ENCODE results near the gene FGF5. TPM values are rescaled to one million over a fixed set of nuclear protein-coding genes. Genes with fewer than 3 reads are reported as not detected.

The FGF5 gene
- total RNA-seq, 1 donor from 2014 or later, result not detected

DNA sequence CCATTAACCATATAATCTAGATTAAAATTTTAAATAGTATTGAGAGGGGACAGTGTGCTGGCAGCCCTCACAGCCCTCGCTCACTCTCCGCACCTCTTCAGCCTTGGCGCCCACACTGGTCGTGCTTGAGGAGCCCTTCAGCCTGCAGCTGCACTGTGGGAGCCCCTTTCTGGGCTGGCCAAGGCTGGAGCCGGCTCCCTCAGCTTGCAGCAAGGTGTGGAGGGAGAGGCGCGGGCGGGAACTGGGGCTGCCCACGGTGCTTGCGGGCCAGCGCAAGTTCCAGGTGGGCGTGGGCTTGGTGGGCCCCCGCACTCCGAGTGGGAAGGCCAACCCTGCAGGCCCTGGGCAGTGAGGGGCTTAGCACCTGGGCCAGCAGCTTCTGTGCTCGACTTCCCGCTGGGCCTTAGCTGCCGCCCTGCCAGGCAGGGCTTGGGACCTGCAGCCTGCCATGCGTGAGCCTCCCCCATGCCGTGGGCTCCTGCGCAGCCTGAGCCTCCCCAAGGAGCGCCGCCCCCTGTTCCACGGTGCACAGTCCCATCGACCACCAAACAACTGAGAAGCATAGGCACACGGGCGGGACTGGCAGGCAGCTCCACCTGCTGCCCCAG is 36.3 kb downstream of the FGF5 start:
- Histone ChIP-seq H3K79me2 (ENCODE audit: low read depth) (no peaks in the 10 kb centered on the region), H3K36me3 (no peaks in the 10 kb centered on the region), H4K20me1 (ENCODE audit: low read depth) (no peaks in the 10 kb centered on the region), H3K27me3 (no peaks in the 10 kb centered on the region), H3K9ac (no peak overlapping the region), H3F3A (ENCODE audit: low read depth) (no peaks in the 10 kb centered on the region), H3K4me3 (no peak overlapping the region), H3K4me2 (no peak overlapping the region), H3K4me1 (peaks cover 5% of the 10 kb centered on the region), H3K9me3 (ENCODE audit: low read depth) (no peaks in the 10 kb centered on the region), H2AFZ (replicated peaks) (no peak overlapping the region), H3K27ac (no peak overlapping the region)
- Mint-ChIP-seq H3K27me3 (ENCODE audit: insufficient read depth, low read depth) (peaks cover 2% of the 10 kb centered on the region), H3K4me1 (peaks cover 1% of the 10 kb centered on the region), H3K4me3 (no peak overlapping the region), H3K27ac (no peak overlapping the region), H3K9me3 (no peaks in the 10 kb centered on the region), H3K36me3 (no peaks in the 10 kb centered on the region)
- TF ChIP-seq EZH2phosphoT487 (IDR thresholded peaks at IDR 0.05) (no peak), EZH2 (IDR thresholded peaks at IDR 0.05) (no peak)
- TF ChIP-seq, protein P1, sequence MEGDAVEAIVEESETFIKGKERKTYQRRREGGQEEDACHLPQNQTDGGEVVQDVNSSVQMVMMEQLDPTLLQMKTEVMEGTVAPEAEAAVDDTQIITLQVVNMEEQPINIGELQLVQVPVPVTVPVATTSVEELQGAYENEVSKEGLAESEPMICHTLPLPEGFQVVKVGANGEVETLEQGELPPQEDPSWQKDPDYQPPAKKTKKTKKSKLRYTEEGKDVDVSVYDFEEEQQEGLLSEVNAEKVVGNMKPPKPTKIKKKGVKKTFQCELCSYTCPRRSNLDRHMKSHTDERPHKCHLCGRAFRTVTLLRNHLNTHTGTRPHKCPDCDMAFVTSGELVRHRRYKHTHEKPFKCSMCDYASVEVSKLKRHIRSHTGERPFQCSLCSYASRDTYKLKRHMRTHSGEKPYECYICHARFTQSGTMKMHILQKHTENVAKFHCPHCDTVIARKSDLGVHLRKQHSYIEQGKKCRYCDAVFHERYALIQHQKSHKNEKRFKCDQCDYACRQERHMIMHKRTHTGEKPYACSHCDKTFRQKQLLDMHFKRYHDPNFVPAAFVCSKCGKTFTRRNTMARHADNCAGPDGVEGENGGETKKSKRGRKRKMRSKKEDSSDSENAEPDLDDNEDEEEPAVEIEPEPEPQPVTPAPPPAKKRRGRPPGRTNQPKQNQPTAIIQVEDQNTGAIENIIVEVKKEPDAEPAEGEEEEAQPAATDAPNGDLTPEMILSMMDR (IDR thresholded peaks at IDR 0.05), result no peak
- no peak for DNase-seq (ENCODE audit: low spot score)

DNA sequence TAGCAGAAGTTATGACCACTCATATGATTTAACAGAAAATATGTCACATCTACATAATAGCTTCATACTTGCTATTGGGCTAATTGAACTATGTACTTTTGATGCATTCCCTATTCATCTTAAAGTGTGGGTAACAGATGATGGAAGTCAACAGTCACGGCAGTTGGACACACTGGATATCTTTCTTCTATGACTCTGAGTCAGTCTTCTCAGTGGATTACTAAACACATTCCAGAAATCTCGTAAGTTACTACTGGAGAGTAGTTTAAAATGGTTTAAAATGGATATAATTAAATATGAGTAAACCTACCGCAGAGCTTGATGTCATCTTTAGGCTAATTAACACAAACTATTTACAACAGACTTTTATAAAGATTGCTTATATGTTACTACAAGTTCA is 39.0 kb downstream of the FGF5 start:
- no peaks in the 10 kb centered on the region for H4K20me1 ChIP-seq (ENCODE audit: low read depth)
- no peak overlapping the region for H3K27ac ChIP-seq
- H3K9ac ChIP-seq, result no peak overlapping the region

DNA sequence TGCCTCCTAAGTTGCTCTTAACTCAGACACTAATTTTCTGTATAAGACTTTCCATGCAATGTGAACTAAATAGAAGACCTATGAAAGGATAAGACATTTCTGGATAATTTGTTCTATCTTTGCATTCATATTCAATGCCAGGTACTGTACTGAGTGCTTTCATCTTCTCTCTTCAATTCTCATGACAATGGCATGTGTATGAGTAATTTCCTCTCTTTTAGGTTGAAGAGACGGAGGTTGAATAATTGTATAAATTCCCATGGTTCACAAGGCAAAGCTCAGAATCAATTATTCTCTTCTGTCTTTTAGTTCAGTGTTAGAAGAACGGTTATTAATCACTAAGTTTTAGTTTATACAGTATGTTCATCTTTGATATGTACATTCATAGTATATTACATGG is 39.8 kb downstream of the FGF5 start:
- H3K36me3 Mint-ChIP-seq, result no peaks in the 10 kb centered on the region
- Histone ChIP-seq H3K9me3 (ENCODE audit: low read depth) (no peaks in the 10 kb centered on the region), H3K4me3 (no peak overlapping the region), H3F3A (ENCODE audit: low read depth) (no peaks in the 10 kb centered on the region), H3K9ac (no peak overlapping the region), H3K4me1 (peaks cover 13% of the 10 kb centered on the region), H2AFZ (replicated peaks) (no peak overlapping the region), H3K4me2 (no peak overlapping the region), H3K27me3 (no peaks in the 10 kb centered on the region), H3K79me2 (ENCODE audit: low read depth) (no peaks in the 10 kb centered on the region), H4K20me1 (ENCODE audit: low read depth) (no peaks in the 10 kb centered on the region), H3K36me3 (no peaks in the 10 kb centered on the region), H3K27ac (no peak overlapping the region)
- peaks cover 3% of the 10 kb centered on the region for H3K27me3 Mint-ChIP-seq (ENCODE audit: insufficient read depth, low read depth)
- H3K9me3 Mint-ChIP-seq, result no peaks in the 10 kb centered on the region
- H3K4me3 Mint-ChIP-seq, result no peak overlapping the region
- TF ChIP-seq EZH2phosphoT487 (IDR thresholded peaks at IDR 0.05) (no peak), EZH2 (IDR thresholded peaks at IDR 0.05) (no peak)
- TF ChIP-seq, protein P1 (IDR thresholded peaks at IDR 0.05), result no peak
- H3K27ac Mint-ChIP-seq, result no peak overlapping the region
- no peak for DNase-seq (ENCODE audit: low spot score)
- peaks cover 3% of the 10 kb centered on the region for H3K4me1 Mint-ChIP-seq

More for the DNA sequence above, 39.0 kb downstream of the FGF5 start:
- Mint-ChIP-seq H3K9me3 (no peaks in the 10 kb centered on the region), H3K36me3 (no peaks in the 10 kb centered on the region), H3K4me1 (peaks cover 3% of the 10 kb centered on the region), H3K27me3 (ENCODE audit: insufficient read depth, low read depth) (peaks cover 3% of the 10 kb centered on the region), H3K4me3 (no peak overlapping the region), H3K27ac (no peak overlapping the region)
- H3K4me2 ChIP-seq, result no peak overlapping the region
- DNase-seq (ENCODE audit: low spot score), result no peak
- no peak overlapping the region for H3K4me3 ChIP-seq
- TF ChIP-seq, protein P1 (IDR thresholded peaks at IDR 0.05), result no peak
- no peak for TF ChIP-seq EZH2 (IDR thresholded peaks at IDR 0.05)
- TF ChIP-seq EZH2phosphoT487 (IDR thresholded peaks at IDR 0.05), result no peak
- H3K9me3 ChIP-seq (ENCODE audit: low read depth), result no peaks in the 10 kb centered on the region
- peaks cover 13% of the 10 kb centered on the region for H3K4me1 ChIP-seq
- no peaks in the 10 kb centered on the region for H3K27me3 ChIP-seq
- H2AFZ ChIP-seq (replicated peaks), result no peak overlapping the region
- H3F3A ChIP-seq (ENCODE audit: low read depth), result no peaks in the 10 kb centered on the region
- no peaks in the 10 kb centered on the region for H3K36me3 ChIP-seq
- H3K79me2 ChIP-seq (ENCODE audit: low read depth), result no peaks in the 10 kb centered on the region

All from neural progenitor cell (in vitro differentiated cells).